Ovary (tissue), 3 donors: Measurements from ENCODE around the gene BCL7A.

ENCODE experiments used
- EP300 ChIP-seq: sonication (generic); formaldehyde crosslinking; IDR thresholded peaks from one replicate; pipeline ENCODE4 v1.6.1; 2017; ENCODE audit warnings: antibody characterized with exemption
- POLR2A ChIP-seq: fragments of 450-650 bp; IDR thresholded peaks from one replicate; pipeline ENCODE4 v1.6.1; 2017; ENCODE audit warnings: antibody characterized with exemption, mild to moderate bottlenecking, moderate library complexity
- TF ChIP-seq, protein P1 (sequence below), 3 donors: fragments of 450-650 bp in 2 of 3; fragments of 200-600 bp in 1 of 3; IDR thresholded peaks; one replicate each; pipeline versions ENCODE4 v1.5.1 to v1.8.0; 2016 to 2022; ENCODE audit warnings: antibody characterized with exemption in 3 of 3, mild to moderate bottlenecking in 1 of 3
- donor health status: DM: no; HTN: no; CAD: no.

DNA sequence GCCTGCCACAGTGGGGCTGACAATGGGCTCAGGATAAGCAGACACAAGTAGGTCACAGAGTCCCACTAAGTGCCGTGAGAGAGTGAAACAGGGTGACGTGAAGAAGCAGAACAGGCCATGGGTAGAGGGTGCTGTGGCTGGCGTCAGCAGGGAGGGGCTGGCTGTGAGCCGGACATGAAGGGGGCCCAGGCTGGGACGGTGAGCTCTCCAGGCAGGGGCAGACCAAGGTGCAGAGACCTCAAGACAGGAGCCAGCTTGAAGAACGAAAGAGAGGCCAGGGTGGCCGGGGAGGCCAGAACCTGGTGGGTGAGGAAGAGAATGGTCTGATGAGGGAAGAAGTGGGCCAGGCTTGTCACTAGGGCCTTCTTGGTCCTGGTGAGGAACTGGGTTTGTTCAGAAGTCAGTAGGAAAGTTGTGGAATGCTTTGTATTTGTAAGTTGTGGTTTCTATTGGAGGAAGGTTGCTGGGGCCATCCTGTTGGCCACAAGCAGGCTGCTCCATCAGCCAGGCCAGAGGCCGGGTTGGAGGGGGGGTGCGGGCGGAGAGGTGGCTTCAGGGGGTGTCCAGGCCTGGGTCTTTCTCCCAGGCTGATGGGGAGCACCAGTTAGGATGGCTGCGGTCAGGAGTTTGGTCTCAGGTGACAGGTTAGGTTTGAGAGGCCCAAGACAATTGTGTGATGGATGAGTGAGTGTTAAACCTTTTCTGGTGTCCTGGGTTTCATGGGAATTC is 35.5 kb downstream of the BCL7A start:
- TF ChIP-seq, protein P1, sequence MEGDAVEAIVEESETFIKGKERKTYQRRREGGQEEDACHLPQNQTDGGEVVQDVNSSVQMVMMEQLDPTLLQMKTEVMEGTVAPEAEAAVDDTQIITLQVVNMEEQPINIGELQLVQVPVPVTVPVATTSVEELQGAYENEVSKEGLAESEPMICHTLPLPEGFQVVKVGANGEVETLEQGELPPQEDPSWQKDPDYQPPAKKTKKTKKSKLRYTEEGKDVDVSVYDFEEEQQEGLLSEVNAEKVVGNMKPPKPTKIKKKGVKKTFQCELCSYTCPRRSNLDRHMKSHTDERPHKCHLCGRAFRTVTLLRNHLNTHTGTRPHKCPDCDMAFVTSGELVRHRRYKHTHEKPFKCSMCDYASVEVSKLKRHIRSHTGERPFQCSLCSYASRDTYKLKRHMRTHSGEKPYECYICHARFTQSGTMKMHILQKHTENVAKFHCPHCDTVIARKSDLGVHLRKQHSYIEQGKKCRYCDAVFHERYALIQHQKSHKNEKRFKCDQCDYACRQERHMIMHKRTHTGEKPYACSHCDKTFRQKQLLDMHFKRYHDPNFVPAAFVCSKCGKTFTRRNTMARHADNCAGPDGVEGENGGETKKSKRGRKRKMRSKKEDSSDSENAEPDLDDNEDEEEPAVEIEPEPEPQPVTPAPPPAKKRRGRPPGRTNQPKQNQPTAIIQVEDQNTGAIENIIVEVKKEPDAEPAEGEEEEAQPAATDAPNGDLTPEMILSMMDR (IDR thresholded peaks at IDR 0.05) = no peak
- TF ChIP-seq POLR2A (no peak), EP300 (no peak)
